ENCODE results near the gene RNF151.

Gene RNF151

GRCh38 chr16:1991948-1992703 is 25.5 kb downstream of the RNF151 start:
- no peak overlapping the region for H3K4me3 ChIP-seq (ENCODE audit: low read depth, low read length)
- no peak for DNase-seq (ENCODE audit: low read depth)
- no peak for TF ChIP-seq CTCF (IDR thresholded peaks at IDR 0.05; ENCODE audit: control insufficient read depth, extremely low read depth, insufficient read depth)

DNA sequence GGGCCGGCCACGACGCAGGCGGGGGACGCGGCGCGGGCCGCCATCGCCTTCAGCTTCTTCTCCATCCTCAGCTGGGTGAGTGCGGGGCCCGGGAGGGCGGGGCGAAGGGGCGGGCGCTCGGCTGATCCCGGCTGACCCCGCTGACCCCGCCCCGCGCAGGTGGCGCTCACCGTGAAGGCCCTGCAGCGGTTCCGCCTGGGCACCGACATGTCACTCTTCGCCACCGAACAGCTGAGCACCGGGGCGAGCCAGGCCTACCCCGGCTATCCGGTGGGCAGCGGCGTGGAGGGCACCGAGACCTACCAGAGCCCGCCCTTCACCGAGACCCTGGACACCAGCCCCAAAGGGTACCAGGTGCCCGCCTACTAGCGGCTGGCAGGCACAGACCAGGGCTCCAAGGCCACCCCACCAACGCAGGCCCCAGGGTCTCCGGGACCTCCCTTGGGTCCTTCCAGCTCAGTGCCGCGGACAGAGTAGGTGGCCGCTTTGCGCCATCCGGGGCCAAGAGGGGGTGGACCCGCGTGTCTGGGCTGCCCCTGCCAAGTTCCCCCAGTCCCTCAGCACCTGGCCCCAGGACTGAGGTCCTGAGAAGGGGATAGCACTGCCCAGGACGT is 26.2 kb downstream of the RNF151 start:
- no peak for DNase-seq (ENCODE audit: low read depth)
- no peak for TF ChIP-seq CTCF (IDR thresholded peaks at IDR 0.05; ENCODE audit: control insufficient read depth, extremely low read depth, insufficient read depth)
- H3K4me3 ChIP-seq (ENCODE audit: low read depth, low read length): no peak overlapping the region

GRCh38 chr16:1993731-1994131 is 27.1 kb downstream of the RNF151 start:
- H3K4me3 ChIP-seq (ENCODE audit: low read depth, low read length): no peak overlapping the region
- no peak for TF ChIP-seq CTCF (IDR thresholded peaks at IDR 0.05; ENCODE audit: control insufficient read depth, extremely low read depth, insufficient read depth)
- DNase-seq (ENCODE audit: low read depth): no peak

DNA sequence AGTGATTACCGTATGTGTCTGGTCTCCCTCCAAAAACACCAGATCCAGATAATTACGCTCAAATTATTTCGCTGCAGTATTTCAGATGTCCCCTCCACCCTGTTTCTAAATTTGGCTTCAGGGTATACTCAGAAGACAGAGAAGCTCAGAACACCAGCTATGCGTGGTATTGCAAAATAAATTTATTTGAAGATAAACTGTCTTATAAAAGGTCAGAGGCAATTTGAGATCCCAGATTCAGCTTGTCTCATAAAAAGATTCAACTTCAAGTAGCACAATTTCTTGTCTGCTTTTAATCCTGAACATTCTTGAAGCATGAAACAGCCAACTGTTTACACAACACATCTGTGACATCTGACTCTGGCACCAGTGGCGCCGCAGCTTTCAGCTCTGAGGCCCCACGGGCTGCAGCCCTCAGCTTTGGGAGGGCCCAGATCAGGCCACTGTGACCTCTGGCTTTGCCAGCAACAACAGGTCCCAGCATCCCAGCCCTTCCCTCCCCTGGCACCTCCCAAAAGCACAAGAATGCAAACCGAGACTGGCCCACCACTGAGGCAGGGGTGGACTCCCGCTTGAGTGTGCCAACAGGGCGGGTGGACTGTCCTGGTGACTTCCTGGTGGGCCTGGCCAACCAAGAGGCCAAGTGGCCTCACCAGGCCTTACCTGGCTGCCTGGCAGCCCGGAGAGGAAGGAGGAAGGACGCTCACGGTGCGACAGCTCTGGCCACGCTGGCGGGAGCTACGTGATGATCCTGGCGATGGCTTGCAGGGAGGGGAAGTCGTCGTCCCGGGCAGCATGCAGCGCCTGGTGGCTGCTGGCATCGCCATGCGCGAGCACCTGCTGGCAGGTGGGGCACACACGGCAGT is 31.1 kb downstream of the RNF151 start:
- no peak for TF ChIP-seq CTCF (IDR thresholded peaks at IDR 0.05; ENCODE audit: control insufficient read depth, extremely low read depth, insufficient read depth)
- DNase-seq (ENCODE audit: low read depth): no peak
- H3K4me3 ChIP-seq (ENCODE audit: low read depth, low read length): no peak overlapping the region

GRCh38 chr16:1998360-1998835 is 31.7 kb downstream of the RNF151 start:
- TF ChIP-seq CTCF (IDR thresholded peaks at IDR 0.05; ENCODE audit: control insufficient read depth, extremely low read depth, insufficient read depth): no peak
- DNase-seq (ENCODE audit: low read depth): no peak
- H3K4me3 ChIP-seq (ENCODE audit: low read depth, low read length): no peak overlapping the region

DNA sequence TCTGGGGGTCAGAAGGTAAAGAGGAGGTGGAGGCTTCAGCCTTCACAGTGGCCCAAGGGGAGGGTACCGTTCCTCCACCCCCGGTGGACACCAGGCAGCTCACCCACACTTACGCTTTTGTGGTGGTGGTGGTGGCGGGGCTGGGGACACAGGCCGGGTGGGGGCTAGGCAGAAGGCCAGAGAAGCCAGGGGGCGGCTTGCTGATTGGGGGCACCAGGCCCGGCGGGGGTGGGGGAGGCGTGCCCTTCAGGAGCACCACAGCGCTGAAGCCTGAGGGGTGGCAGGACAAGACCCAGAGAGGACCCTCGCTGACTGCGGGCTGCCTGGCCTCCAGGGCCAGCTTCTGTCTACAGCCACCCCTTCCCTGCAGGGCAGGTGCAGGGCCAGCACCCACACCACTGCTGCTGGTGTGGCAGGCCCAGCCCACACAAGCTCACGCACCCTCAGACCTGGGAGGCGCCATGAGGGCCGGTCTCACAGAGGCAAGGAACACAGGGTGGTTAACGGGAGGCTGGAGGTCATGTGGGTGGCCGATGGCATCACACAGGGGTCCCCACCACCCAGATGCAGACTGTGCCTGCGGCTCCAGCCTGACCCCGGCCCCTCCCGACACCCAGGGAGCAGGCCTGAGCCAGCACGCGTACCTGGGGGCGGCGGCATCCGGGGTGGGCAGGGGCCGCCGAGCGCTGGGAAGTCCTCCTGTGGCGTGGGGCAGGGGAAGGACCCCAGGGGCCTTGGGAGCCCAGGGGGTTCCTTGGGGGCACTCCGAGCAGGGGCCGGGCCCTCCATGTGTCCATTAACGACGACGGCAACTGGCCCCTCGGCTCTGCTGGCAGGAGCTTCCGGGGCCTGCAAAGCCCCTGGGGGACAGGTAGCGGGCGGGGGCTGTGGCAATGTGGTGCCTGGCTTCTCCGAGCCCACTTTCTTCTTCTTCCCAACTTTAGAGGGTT is 32.5 kb downstream of the RNF151 start:
- no peak overlapping the region for H3K4me3 ChIP-seq (ENCODE audit: low read depth, low read length)
- TF ChIP-seq CTCF (IDR thresholded peaks at IDR 0.05; ENCODE audit: control insufficient read depth, extremely low read depth, insufficient read depth): no peak
- no peak for DNase-seq (ENCODE audit: low read depth)

Measured in LNCaP clone FGC (cell line).